Liver (tissue), 9 donors: ENCODE measurements around the gene CHAMP1. TPM values are rescaled to one million over a fixed set of nuclear protein-coding genes. Genes with fewer than 3 reads are reported as not detected.

Source experiments
- DNase-seq: peaks from one replicate; pipeline ENCODE4 v3.0.0-alpha.2; 2017; ENCODE audit warnings: low spot score
- H3K27ac ChIP-seq, 2 donors: one replicate each; pipeline ENCODE4 v1.7.0; 2013; ENCODE audit warnings: inconsistent platforms in 2 of 2, low read length in 2 of 2, control low read depth in 1 of 2, low read depth in 1 of 2, mild to moderate bottlenecking in 1 of 2
- H3K27me3 ChIP-seq, 4 donors: one replicate each; pipeline versions ENCODE4 v1.6.1 to v1.7.0; 2013; ENCODE audit warnings: low read length in 3 of 4, inconsistent platforms in 1 of 4, mild to moderate bottlenecking in 1 of 4, moderate library complexity in 1 of 4; ENCODE audit not compliant: control insufficient read depth in 4 of 4, insufficient read depth in 4 of 4
- H3K36me3 ChIP-seq, 4 donors: one replicate each; pipeline versions ENCODE4 v1.6.1 to v1.7.0; 2013; ENCODE audit warnings: low read length in 3 of 4, mild to moderate bottlenecking in 3 of 4, low read depth in 1 of 4, moderate library complexity in 1 of 4; ENCODE audit not compliant: control insufficient read depth in 4 of 4, insufficient read depth in 3 of 4
- H3K4me1 ChIP-seq, 4 donors: one replicate each; pipeline versions ENCODE4 v1.6.1 to v1.7.0; 2013; ENCODE audit warnings: low read length in 3 of 4, mild to moderate bottlenecking in 3 of 4, moderate library complexity in 1 of 4; ENCODE audit not compliant: control insufficient read depth in 4 of 4, insufficient read depth in 4 of 4
- H3K4me3 ChIP-seq, 3 donors: one replicate each; pipeline versions ENCODE4 v1.6.1 to v1.7.0; 2013; ENCODE audit warnings: low read length in 3 of 3, control low read depth in 1 of 3, low read depth in 1 of 3, mild to moderate bottlenecking in 1 of 3
- H3K9ac ChIP-seq, 2 donors: one replicate each; pipeline ENCODE4 v1.7.0; 2013; ENCODE audit warnings: low read length in 2 of 2, mild to moderate bottlenecking in 2 of 2, moderate library complexity in 2 of 2, control low read depth in 1 of 2, low read depth in 1 of 2
- H3K9me3 ChIP-seq, 4 donors: one replicate each; pipeline versions ENCODE4 v1.6.1 to v1.7.0; 2013; ENCODE audit warnings: low read length in 3 of 4; ENCODE audit not compliant: control insufficient read depth in 4 of 4
- CTCF ChIP-seq: fragments of 150-350 bp; IDR thresholded peaks from 2 replicates; pipeline ENCODE4 v1.5.1; 2017; ENCODE audit warnings: improper control_type of control experiment, low read depth, low read length; ENCODE audit not compliant: missing input control
- EGR1 ChIP-seq, 2 donors: IDR thresholded peaks; 2 replicates each; pipeline ENCODE4 v1.6.1; 2016 to 2018; ENCODE audit warnings: antibody characterized with exemption in 2 of 2, low read depth in 2 of 2
- FOXA1 ChIP-seq: IDR thresholded peaks from 2 replicates; pipeline ENCODE4 v1.6.1; 2016; ENCODE audit warnings: antibody characterized with exemption
- FOXA2 ChIP-seq: IDR thresholded peaks from 2 replicates; pipeline ENCODE4 v1.6.1; 2016; ENCODE audit warnings: antibody characterized with exemption
- GABPA ChIP-seq, 2 donors: IDR thresholded peaks in 1 of 2; conservative IDR thresholded peaks in 1 of 2; 2 replicates each; pipeline ENCODE4 v1.6.1; 2016; ENCODE audit warnings: antibody characterized with exemption in 2 of 2, mild to moderate bottlenecking in 1 of 2, moderate library complexity in 1 of 2
- HNF4A ChIP-seq, 2 donors: conservative IDR thresholded peaks; 2 replicates each; pipeline ENCODE4 v1.6.1; 2016; ENCODE audit warnings: antibody characterized with exemption in 2 of 2, mild to moderate bottlenecking in 2 of 2
- HNF4G ChIP-seq: IDR thresholded peaks from 2 replicates; pipeline ENCODE4 v1.6.1; 2016; ENCODE audit warnings: antibody characterized with exemption
- JUND ChIP-seq, 2 donors: IDR thresholded peaks; 2 replicates each; pipeline ENCODE4 v1.6.1; 2016; ENCODE audit warnings: antibody characterized with exemption in 2 of 2
- NR2F2 ChIP-seq: IDR thresholded peaks from 2 replicates; pipeline ENCODE4 v1.6.1; 2016; ENCODE audit warnings: antibody characterized with exemption
- REST ChIP-seq: IDR thresholded peaks from 2 replicates; pipeline ENCODE4 v1.6.1; 2016; ENCODE audit warnings: antibody characterized with exemption, mild to moderate bottlenecking
- RXRA ChIP-seq, 2 donors: IDR thresholded peaks; 2 replicates each; pipeline ENCODE4 v1.6.1; 2017 to 2018; ENCODE audit warnings: antibody characterized with exemption in 2 of 2, mild to moderate bottlenecking in 1 of 2
- TAF1 ChIP-seq: conservative IDR thresholded peaks from 2 replicates; pipeline ENCODE4 v1.6.1; 2016; ENCODE audit warnings: antibody characterized with exemption, mild to moderate bottlenecking
- YY1 ChIP-seq: IDR thresholded peaks from 2 replicates; pipeline ENCODE4 v1.6.1; 2016; ENCODE audit warnings: antibody characterized with exemption, mild to moderate bottlenecking
- ZBTB33 ChIP-seq: IDR thresholded peaks from 2 replicates; pipeline ENCODE4 v1.6.1; 2016; ENCODE audit warnings: antibody characterized with exemption
- WGBS: extraction: QIAGEN DNeasy Blood & Tissue Kit; methylation state at CpG from one replicate; pipeline ENCODE4 v1.1.7; 2013; 5-methylcytosine and 5-hydroxymethylcytosine counted together
- polyA plus RNA-seq, 2 donors: library from polyadenylated mRNA; stranded (reverse) in 1 of 2; unstranded in 1 of 2; fragments of 200-250 nt in 1 of 2; fragments of >200 nt in 1 of 2; fragmentation: Nextera tagmentation in 1 of 2; extraction: Ambion mirVana in 1 of 2; gene quantifications; one replicate each; pipeline versions ENCODE4 v1.2.1 to v1.2.3, GENCODE V29; 2013 to 2015
- total RNA-seq, 2 donors: library from RNA; depleted of rRNA; stranded (reverse); fragments of >200 nt; gene quantifications; one replicate each; pipeline ENCODE4 v1.2.3, GENCODE V29; 2014
- donor health status: healthy.
- donor health status: healthy.
- donor health status: healthy.
- donor health status: healthy.
- donor health status: healthy.

CHAMP1 gene
- total and polyA plus RNA-seq, 4 donors: 6.2 to 15.1 (median 7.8) TPM

GRCh38 chr13:114309806-114310410 is 4.4 kb upstream of the CHAMP1 start (continued):
- no peak for TF ChIP-seq REST
- no peak for TF ChIP-seq HNF4A (conservative IDR thresholded peaks at IDR 0.05)
- no peak for TF ChIP-seq NR2F2

GRCh38 chr13:114310956-114311355 is 3.3 kb upstream of the CHAMP1 start:
- TF ChIP-seq EGR1 (IDR thresholded peaks at IDR 0.05; ENCODE audit: low read depth in 2 of 2) (no peak), YY1 (no peak), HNF4G (no peak), RXRA (IDR thresholded peaks at IDR 0.05) (no peak), CTCF (no peak), TAF1 (no peak), FOXA2 (no peak), ZBTB33 (no peak), GABPA (IDR thresholded peaks at IDR 0.05 in 1 of 2, conservative IDR thresholded peaks at IDR 0.05 in 1 of 2) (no peak), JUND (IDR thresholded peaks at IDR 0.05) (no peak), REST (no peak), NR2F2 (no peak), FOXA1 (no peak)
- no peak overlapping the region for H3K27ac ChIP-seq
- no peaks in the 10 kb centered on the region for H3K9me3 ChIP-seq
- peaks cover 3 to 16% (median 8%) of the 10 kb centered on the region in 4 donors for H3K4me1 ChIP-seq
- H3K27me3 ChIP-seq: no peaks in the 10 kb centered on the region
- H3K4me3 ChIP-seq: no peak overlapping the region
- 89% methylated on average over 5 of the region's 5 CpGs for WGBS
- peaks cover 0 to 9% (median 4%) of the 10 kb centered on the region in 4 donors for H3K36me3 ChIP-seq
- no peak overlapping the region for H3K9ac ChIP-seq
- no peak for DNase-seq
